GM08714 (cell line): ENCODE results near the gene POLDIP2.
"Not testable (repeated sequence)": the region's sequence is repeated elsewhere in the genome, so short reads cannot be mapped to it uniquely, and the experiment has no call there.

ENCODE experiments used
- H3K4me3 ChIP-seq: fragments of 200-500 bp; sonication (Bioruptor generic); 2 replicates; pipeline ENCODE4 v1.5.1; 2014; ENCODE audit warnings: mild to moderate bottlenecking, low read length, inconsistent platforms
- ZNF274 ChIP-seq: IDR thresholded peaks from 2 replicates; pipeline ENCODE4 v1.6.1; 2012; ENCODE audit warnings: mild to moderate bottlenecking, low read depth, low read length

Gene POLDIP2

DNA sequence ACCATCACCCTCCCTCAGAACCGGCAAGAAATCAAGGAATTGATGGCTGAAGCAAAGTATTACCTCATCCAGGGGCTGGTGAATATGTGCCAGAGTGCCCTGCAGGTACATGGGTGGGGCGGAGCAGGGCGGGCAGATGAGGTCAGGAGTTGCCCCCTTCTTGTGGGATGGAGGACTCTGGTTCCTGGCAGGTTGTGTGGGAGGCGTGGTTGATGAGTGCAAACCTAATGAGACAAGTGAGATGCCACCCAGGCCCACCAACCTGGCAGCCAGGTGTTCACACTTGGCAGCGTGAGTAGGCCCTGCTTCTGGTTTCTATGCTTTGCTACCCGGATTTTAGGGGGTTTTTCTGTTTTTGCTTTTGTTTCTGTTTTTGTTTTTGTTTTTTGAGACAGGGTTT is 17.0 kb downstream of the POLDIP2 start:
- TF ChIP-seq ZNF274 = no peak
- H3K4me3 ChIP-seq = no peak overlapping the region

DNA sequence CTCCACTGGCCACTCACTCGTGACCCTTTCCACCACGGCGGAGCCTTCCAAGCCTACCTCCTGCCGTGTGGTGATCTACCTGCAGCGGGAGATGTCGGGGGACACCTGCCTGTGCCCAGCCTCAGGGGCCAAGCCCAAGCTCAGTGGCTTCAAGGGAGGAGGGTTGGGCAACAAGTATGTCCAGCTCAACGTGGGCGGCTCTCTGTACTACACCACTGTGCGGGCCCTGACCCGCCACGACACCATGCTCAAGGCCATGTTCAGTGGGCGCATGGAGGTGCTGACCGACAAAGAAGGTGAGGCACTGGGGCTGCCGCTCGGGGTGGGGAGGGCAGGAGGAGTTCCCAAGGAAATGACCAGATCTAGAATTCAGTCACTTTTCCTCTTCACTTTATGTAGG is 17.9 kb downstream of the POLDIP2 start:
- TF ChIP-seq ZNF274 = no peak
- no peak overlapping the region for H3K4me3 ChIP-seq

- not testable (repeated sequence) for H3K4me3 ChIP-seq
Observed at GRCh38 chr17:28338769-28339212, 18.5 kb downstream of the POLDIP2 start.

DNA sequence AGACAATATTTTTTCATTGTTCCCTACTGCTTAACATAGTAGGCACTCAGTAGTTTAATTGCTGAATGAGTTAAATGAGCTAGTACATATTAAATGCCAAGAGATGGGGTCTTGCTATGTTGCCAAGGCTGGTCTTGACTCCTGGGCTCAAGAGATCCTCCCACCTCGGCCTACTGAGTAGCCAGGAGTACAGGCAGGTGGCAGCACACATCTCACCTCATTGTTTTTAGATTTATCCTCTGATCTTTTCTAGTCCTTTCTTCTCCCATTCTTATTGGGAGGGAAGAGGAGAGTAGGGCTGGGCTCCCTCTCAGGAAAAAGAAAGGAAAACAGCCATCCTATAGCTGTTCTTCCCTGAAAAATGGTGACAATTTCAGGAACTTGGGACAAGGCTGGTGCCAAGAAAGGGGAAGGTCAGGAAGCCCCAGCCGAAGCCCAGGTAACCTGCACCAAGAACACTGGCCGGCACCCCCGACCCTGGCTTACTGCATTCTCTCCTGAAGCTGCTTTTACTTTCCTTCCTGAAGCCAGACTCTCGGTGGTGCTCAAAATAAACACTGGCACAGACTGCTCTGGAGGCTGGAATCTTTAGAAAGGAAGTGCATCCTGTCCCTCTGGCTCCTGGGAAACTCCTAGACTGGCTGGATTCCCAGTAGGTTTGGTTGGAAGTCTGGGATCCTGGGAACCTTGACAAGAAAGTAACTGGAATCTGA is 19.1 kb downstream of the POLDIP2 start:
- TF ChIP-seq ZNF274 = no peak
- H3K4me3 ChIP-seq = no peak overlapping the region

GRCh38 chr17:28335959-28336871 is 21.1 kb downstream of the POLDIP2 start:
- no peak for TF ChIP-seq ZNF274

DNA sequence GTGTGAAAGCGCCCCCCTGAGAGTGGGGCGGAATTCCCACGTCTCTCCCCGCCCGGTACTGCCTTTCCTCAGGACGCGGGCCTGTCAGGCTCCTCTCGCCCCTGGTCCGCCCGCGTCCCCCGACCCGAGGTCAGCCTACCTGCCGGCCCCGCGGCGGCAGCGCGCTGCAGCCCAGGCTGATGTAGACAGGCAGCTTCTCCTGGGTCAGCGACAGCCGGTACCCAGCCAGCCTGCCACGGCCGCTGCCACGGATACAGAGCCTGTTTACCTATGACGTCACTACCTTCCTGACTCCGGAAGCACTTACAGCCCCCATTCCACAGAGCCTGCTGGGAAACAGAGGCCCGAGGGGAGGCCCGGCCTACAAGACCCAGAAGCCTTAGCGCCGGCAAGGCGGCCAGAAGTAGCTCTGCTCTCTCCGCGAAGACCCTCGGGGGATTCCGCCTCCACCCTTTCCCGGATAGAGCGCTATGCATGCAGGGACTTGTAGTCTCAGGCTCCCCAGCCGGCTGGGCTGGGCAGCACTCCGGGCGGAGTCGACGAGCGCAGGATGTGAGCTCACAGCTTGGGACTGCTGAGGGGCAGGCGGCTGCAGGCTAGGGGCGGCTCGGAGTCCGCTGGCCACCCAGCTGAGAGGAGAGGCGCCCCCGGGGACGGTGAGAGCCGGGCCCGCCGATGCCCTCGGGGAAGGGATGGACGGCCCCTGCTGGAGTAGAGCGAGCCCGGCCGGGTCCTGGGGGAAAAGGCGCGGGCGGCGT is 21.9 kb downstream of the POLDIP2 start, which contains the start of the genes IFT20 and TNFAIP1:
TSS of gene IFT20 (minus strand) at position 272 of the 758 bp plus-strand sequence. CDS start 3,487 bp downstream, outside the sequence.
TSS of gene TNFAIP1 (plus strand) at position 561 of the 758 bp plus-strand sequence. CDS start 3,761 bp downstream, outside the sequence.
- no peak for TF ChIP-seq ZNF274
- H3K4me3 ChIP-seq = peak within 1 kb of the TSS; percentile 96

More at GRCh38 chr17:28335959-28336871, 21.1 kb downstream of the POLDIP2 start:
- peak overlapping the region; percentile 96 for H3K4me3 ChIP-seq

DNA sequence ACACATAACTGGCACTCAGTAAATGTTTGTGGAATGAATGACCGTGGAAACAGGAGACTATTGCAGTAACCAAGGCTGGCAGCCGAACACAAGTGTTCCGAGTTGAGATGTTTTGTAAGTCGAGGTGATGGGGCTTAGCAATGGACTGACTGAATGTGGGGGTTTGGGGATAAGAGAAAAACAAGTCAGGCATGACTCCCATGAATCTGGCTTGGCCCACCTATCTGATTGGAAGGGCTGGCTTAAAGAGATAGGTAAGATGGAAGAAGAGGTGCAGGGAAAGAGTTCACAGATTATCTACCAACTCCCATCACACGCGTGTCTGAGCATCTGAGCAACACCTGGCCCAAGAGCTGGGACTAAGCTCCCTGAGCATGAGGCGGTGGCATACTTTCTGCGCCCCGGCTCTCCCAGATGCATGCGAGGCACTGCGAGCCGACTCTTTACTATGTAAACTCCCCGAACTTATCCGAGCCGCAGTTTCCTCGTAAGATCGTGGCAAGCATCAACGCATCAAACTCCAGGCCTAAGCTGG is 22.6 kb downstream of the POLDIP2 start:
- H3K4me3 ChIP-seq = peak overlapping the region; percentile 89
- no peak for TF ChIP-seq ZNF274

- no peak for TF ChIP-seq ZNF274
- peak overlapping the region; percentile 89; the same call in 1 of the 2 replicates for H3K4me3 ChIP-seq
Observed at GRCh38 chr17:28334171-28334570, 23.2 kb downstream of the POLDIP2 start.

- no peak overlapping the region for H3K4me3 ChIP-seq
- TF ChIP-seq ZNF274 = no peak
Observed at GRCh38 chr17:28333083-28333746, 24.1 kb downstream of the POLDIP2 start.

- no peak overlapping the region for H3K4me3 ChIP-seq
- TF ChIP-seq ZNF274 = no peak
Observed at GRCh38 chr17:28331891-28332420, 25.4 kb downstream of the POLDIP2 start.

DNA sequence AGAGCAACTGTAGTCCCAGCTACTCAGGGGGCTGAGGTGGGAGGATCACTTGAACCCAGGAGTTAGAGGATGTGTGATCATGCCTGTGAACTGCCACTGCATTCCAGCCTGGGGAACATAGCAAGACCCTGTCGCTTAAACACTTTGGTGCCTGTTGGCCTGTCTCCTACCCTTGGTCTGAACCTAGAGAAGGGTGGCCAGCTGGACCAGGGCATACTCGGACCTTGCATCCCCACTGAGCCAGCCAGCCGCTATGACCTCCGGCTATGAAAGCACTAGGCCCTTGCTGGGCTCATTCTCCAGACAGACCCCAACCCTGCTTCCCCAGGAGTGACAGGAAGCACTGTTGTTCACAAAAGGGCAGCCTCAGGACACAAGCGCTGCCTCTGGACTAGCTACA is 26.7 kb downstream of the POLDIP2 start:
- H3K4me3 ChIP-seq = no peak overlapping the region
- no peak for TF ChIP-seq ZNF274

DNA sequence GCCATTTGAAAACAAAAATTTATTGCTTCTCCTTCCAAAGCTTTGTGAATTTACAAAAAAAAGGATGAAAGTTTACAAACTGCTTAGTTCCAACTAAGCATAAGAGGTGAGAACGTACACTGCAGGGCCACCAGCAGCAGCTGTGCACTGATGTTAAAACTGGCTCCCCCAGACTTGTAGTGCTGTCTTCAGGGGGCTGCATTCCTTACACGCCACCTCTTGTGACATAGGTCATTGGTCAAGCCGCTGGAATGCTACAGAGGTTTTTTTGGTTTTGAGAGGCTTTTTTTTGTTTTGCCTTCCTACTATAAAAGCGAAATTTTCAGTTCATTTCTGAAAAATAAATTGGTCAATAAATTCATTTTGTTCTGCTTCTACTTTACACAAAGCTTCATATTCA is 29.0 kb downstream of the POLDIP2 start:
- no peak overlapping the region for H3K4me3 ChIP-seq
- TF ChIP-seq ZNF274 = no peak

DNA sequence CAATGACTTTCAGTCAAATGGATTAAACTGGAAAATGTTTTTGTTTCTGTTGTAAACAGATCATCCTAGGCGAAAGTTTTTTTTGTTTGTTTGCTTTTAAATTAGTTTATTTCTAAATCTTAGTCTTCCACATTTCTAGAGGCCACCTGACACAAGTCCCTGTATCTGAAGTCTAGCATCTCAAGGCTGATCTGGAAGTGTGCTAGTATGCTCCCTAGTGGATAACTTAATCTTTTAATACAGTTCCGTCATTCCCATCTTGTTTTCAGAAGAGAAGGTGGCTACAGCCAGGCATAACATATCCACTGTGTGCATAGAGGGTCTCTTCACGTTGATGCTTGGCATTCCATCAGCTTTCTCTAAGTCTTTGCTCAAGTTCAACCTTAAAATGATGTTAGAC is 29.6 kb downstream of the POLDIP2 start:
- no peak for TF ChIP-seq ZNF274
- no peak overlapping the region for H3K4me3 ChIP-seq
